ENCODE results near the gene HDAC4. TPM values are rescaled to one million over a fixed set of nuclear protein-coding genes. Genes with fewer than 3 reads are reported as not detected.

HDAC4 gene
- total and polyA plus RNA-seq, 10 of the 15 experiments (the other 5 are each of a cell fraction or from before 2014, with no cell fraction given) = 0.22 to 15.7 (median 4.8) TPM

GRCh38 chr2:239166201-239166834, 234.5 kb downstream of the HDAC4 start (continued):
- TF ChIP-seq, protein P1, sequence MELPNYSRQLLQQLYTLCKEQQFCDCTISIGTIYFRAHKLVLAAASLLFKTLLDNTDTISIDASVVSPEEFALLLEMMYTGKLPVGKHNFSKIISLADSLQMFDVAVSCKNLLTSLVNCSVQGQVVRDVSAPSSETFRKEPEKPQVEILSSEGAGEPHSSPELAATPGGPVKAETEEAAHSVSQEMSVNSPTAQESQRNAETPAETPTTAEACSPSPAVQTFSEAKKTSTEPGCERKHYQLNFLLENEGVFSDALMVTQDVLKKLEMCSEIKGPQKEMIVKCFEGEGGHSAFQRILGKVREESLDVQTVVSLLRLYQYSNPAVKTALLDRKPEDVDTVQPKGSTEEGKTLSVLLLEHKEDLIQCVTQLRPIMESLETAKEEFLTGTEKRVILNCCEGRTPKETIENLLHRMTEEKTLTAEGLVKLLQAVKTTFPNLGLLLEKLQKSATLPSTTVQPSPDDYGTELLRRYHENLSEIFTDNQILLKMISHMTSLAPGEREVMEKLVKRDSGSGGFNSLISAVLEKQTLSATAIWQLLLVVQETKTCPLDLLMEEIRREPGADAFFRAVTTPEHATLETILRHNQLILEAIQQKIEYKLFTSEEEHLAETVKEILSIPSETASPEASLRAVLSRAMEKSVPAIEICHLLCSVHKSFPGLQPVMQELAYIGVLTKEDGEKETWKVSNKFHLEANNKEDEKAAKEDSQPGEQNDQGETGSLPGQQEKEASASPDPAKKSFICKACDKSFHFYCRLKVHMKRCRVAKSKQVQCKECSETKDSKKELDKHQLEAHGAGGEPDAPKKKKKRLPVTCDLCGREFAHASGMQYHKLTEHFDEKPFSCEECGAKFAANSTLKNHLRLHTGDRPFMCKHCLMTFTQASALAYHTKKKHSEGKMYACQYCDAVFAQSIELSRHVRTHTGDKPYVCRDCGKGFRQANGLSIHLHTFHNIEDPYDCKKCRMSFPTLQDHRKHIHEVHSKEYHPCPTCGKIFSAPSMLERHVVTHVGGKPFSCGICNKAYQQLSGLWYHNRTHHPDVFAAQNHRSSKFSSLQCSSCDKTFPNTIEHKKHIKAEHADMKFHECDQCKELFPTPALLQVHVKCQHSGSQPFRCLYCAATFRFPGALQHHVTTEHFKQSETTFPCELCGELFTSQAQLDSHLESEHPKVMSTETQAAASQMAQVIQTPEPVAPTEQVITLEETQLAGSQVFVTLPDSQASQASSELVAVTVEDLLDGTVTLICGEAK (IDR thresholded peaks at IDR 0.05; ENCODE audit: borderline replicate concordance) = no peak
- no peak for TF ChIP-seq NR2F1 (conservative IDR thresholded peaks at IDR 0.05)
- TF ChIP-seq E2F4 (IDR thresholded peaks at IDR 0.05; ENCODE audit: low read depth, low read length) = no peak
- TF ChIP-seq LARP7 (IDR thresholded peaks at IDR 0.05) = no peak
- TF ChIP-seq BRCA1 (IDR thresholded peaks at IDR 0.05; ENCODE audit: low read depth, low read length) = no peak
- TF ChIP-seq BCLAF1 (IDR thresholded peaks at IDR 0.05) = no peak
- TF ChIP-seq, protein P2, sequence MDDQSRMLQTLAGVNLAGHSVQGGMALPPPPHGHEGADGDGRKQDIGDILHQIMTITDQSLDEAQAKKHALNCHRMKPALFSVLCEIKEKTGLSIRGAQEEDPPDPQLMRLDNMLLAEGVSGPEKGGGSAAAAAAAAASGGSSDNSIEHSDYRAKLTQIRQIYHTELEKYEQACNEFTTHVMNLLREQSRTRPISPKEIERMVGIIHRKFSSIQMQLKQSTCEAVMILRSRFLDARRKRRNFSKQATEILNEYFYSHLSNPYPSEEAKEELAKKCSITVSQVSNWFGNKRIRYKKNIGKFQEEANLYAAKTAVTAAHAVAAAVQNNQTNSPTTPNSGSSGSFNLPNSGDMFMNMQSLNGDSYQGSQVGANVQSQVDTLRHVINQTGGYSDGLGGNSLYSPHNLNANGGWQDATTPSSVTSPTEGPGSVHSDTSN (IDR thresholded peaks at IDR 0.05; ENCODE audit: insufficient replicate concordance, low read depth, low read length) = no peak

Measured in GM12878 (cell line).